Measurements from ENCODE around the gene PDIA2.

GRCh38 chr16:270381-271255, 12.3 kb upstream of the PDIA2 start:
- TF ChIP-seq BACH2 (CRISPR knock-in tag; IDR thresholded peaks at IDR 0.05; ENCODE audit: borderline replicate concordance) (no peak), PPARA (CRISPR knock-in tag; IDR thresholded peaks at IDR 0.05; ENCODE audit: borderline replicate concordance) (no peak), PATZ1 (CRISPR knock-in tag; IDR thresholded peaks at IDR 0.05; ENCODE audit: borderline replicate concordance) (no peak), CREB5 (CRISPR knock-in tag; IDR thresholded peaks at IDR 0.05; ENCODE audit: low read depth) (no peak), SNAI2 (CRISPR knock-in tag; IDR thresholded peaks at IDR 0.05) (no peak), ZNF565 (CRISPR knock-in tag; conservative IDR thresholded peaks at IDR 0.05; ENCODE audit: low read depth) (no peak), ZNF8 (CRISPR knock-in tag; IDR thresholded peaks at IDR 0.05) (no peak), ZNF70 (CRISPR knock-in tag; IDR thresholded peaks at IDR 0.05) (no peak), ARNTL (CRISPR knock-in tag; IDR thresholded peaks at IDR 0.05; ENCODE audit: borderline replicate concordance, low read depth) (no peak), TOX (CRISPR knock-in tag; IDR thresholded peaks at IDR 0.05; ENCODE audit: borderline replicate concordance) (no peak), ZFP3 (CRISPR knock-in tag; IDR thresholded peaks at IDR 0.05) (no peak), RARB (CRISPR knock-in tag; IDR thresholded peaks at IDR 0.05) (no peak), OSR1 (CRISPR knock-in tag; IDR thresholded peaks at IDR 0.05) (no peak)

Measured in SK-N-SH treated with all-trans-retinoic acid at 6 μM for 48 hours (cell line).